ENCODE measurements around the gene HIVEP1.

The HIVEP1 gene

DNA sequence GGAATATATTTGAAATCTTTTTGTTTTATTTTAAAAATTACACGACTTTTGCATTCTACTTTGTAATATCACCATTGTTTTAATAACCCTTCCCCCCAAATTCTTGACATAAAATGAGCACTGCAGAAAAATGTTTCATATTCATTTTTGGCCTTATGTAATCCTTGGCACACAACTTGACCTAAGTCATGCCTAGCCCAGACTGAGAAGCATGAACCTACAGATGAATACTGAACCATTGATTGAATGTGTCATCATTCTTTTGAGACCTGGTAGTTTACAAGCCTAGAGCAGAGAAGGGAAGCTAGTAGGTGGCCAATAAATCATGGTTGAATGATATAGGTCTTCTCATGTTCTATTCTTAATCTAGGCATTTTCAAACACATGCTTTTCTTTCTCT, 188.6 kb downstream of the HIVEP1 start:
- no peak for ATAC-seq
- no peak for TF ChIP-seq OSR1 (CRISPR knock-in tag; IDR thresholded peaks at IDR 0.05)
- TF ChIP-seq, protein P1, sequence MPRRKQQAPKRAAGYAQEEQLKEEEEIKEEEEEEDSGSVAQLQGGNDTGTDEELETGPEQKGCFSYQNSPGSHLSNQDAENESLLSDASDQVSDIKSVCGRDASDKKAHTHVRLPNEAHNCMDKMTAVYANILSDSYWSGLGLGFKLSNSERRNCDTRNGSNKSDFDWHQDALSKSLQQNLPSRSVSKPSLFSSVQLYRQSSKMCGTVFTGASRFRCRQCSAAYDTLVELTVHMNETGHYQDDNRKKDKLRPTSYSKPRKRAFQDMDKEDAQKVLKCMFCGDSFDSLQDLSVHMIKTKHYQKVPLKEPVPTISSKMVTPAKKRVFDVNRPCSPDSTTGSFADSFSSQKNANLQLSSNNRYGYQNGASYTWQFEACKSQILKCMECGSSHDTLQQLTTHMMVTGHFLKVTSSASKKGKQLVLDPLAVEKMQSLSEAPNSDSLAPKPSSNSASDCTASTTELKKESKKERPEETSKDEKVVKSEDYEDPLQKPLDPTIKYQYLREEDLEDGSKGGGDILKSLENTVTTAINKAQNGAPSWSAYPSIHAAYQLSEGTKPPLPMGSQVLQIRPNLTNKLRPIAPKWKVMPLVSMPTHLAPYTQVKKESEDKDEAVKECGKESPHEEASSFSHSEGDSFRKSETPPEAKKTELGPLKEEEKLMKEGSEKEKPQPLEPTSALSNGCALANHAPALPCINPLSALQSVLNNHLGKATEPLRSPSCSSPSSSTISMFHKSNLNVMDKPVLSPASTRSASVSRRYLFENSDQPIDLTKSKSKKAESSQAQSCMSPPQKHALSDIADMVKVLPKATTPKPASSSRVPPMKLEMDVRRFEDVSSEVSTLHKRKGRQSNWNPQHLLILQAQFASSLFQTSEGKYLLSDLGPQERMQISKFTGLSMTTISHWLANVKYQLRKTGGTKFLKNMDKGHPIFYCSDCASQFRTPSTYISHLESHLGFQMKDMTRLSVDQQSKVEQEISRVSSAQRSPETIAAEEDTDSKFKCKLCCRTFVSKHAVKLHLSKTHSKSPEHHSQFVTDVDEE (CRISPR knock-in tag; IDR thresholded peaks at IDR 0.05): no peak
- TF ChIP-seq, protein P2, sequence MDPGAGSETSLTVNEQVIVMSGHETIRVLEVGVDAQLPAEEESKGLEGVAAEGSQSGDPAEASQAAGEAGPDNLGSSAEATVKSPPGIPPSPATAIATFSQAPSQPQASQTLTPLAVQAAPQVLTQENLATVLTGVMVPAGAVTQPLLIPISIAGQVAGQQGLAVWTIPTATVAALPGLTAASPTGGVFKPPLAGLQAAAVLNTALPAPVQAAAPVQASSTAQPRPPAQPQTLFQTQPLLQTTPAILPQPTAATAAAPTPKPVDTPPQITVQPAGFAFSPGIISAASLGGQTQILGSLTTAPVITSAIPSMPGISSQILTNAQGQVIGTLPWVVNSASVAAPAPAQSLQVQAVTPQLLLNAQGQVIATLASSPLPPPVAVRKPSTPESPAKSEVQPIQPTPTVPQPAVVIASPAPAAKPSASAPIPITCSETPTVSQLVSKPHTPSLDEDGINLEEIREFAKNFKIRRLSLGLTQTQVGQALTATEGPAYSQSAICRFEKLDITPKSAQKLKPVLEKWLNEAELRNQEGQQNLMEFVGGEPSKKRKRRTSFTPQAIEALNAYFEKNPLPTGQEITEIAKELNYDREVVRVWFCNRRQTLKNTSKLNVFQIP (CRISPR knock-in tag; IDR thresholded peaks at IDR 0.05; ENCODE audit: borderline replicate concordance, low read depth): no peak
- no peak for TF ChIP-seq PPARA (CRISPR knock-in tag; IDR thresholded peaks at IDR 0.05; ENCODE audit: borderline replicate concordance)
- no peak for TF ChIP-seq SNAI2 (CRISPR knock-in tag; IDR thresholded peaks at IDR 0.05)
- TF ChIP-seq, protein P3, sequence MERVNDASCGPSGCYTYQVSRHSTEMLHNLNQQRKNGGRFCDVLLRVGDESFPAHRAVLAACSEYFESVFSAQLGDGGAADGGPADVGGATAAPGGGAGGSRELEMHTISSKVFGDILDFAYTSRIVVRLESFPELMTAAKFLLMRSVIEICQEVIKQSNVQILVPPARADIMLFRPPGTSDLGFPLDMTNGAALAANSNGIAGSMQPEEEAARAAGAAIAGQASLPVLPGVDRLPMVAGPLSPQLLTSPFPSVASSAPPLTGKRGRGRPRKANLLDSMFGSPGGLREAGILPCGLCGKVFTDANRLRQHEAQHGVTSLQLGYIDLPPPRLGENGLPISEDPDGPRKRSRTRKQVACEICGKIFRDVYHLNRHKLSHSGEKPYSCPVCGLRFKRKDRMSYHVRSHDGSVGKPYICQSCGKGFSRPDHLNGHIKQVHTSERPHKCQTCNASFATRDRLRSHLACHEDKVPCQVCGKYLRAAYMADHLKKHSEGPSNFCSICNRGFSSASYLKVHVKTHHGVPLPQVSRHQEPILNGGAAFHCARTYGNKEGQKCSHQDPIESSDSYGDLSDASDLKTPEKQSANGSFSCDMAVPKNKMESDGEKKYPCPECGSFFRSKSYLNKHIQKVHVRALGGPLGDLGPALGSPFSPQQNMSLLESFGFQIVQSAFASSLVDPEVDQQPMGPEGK (CRISPR knock-in tag; IDR thresholded peaks at IDR 0.05; ENCODE audit: borderline replicate concordance): no peak
- no peak for TF ChIP-seq ZFP30 (CRISPR knock-in tag; IDR thresholded peaks at IDR 0.05)

DNA sequence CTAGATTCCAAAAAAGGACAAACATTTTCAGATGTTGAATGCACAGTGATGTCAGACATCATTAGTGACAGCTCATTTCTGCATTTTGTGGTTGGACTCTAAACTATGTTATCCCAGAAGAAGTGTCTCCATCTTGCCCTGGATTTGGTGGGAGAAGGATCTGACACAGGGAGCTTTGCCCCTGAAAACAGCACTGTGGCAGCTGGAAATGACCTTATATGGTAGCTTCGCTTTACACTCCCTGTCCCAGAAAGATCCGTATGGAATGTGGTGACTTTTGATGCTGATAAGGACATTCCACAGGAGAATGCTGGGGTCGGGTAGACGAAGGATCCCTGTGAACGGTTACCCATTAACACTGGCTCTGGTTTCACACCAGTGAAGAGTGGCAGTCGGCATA, 190.9 kb downstream of the HIVEP1 start:
- ATAC-seq: no peak
- TF ChIP-seq OSR1 (CRISPR knock-in tag; IDR thresholded peaks at IDR 0.05): no peak
- no peak for TF ChIP-seq SNAI2 (CRISPR knock-in tag; IDR thresholded peaks at IDR 0.05)
- TF ChIP-seq, protein P4, sequence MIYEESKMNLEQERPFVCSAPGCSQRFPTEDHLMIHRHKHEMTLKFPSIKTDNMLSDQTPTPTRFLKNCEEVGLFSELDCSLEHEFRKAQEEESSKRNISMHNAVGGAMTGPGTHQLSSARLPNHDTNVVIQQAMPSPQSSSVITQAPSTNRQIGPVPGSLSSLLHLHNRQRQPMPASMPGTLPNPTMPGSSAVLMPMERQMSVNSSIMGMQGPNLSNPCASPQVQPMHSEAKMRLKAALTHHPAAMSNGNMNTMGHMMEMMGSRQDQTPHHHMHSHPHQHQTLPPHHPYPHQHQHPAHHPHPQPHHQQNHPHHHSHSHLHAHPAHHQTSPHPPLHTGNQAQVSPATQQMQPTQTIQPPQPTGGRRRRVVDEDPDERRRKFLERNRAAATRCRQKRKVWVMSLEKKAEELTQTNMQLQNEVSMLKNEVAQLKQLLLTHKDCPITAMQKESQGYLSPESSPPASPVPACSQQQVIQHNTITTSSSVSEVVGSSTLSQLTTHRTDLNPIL (CRISPR knock-in tag; IDR thresholded peaks at IDR 0.05; ENCODE audit: low read depth): no peak
- no peak for TF ChIP-seq BACH2 (CRISPR knock-in tag; IDR thresholded peaks at IDR 0.05; ENCODE audit: borderline replicate concordance)
- no peak for TF ChIP-seq ZC3H10 (CRISPR knock-in tag; IDR thresholded peaks at IDR 0.05)

DNA sequence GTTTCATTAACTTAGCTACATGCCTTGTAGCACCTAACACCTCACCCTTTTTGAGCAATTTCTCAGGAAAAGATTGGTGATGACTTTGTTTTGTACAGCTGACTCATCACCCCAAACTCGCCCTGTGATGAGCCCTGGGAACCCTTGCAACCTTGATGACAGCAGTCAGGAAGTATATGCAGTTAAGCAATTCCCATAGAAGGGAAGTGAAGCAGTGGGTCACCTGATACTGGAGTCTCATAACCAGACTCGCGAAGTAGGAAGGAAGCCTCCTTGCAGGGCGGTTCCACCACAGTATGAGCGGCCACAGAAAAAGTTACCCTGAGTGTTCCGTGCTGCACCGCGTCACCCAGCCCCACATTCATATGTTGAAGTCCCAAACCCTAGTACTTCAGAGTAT, 196.1 kb downstream of the HIVEP1 start:
- TF ChIP-seq, protein P3 (CRISPR knock-in tag; IDR thresholded peaks at IDR 0.05; ENCODE audit: borderline replicate concordance): no peak
- TF ChIP-seq ZC3H10 (CRISPR knock-in tag; IDR thresholded peaks at IDR 0.05) (no peak), ARNTL (CRISPR knock-in tag; IDR thresholded peaks at IDR 0.05; ENCODE audit: borderline replicate concordance, low read depth) (no peak), ISL1 (CRISPR knock-in tag; IDR thresholded peaks at IDR 0.05) (no peak), ZNF70 (CRISPR knock-in tag; IDR thresholded peaks at IDR 0.05) (no peak), ZFP30 (CRISPR knock-in tag; IDR thresholded peaks at IDR 0.05) (no peak), GLIS3 (CRISPR knock-in tag; IDR thresholded peaks at IDR 0.05) (no peak), PPARA (CRISPR knock-in tag; IDR thresholded peaks at IDR 0.05; ENCODE audit: borderline replicate concordance) (no peak), CSDC2 (CRISPR knock-in tag; IDR thresholded peaks at IDR 0.05) (no peak), RARB (CRISPR knock-in tag; IDR thresholded peaks at IDR 0.05) (no peak), ZNF565 (CRISPR knock-in tag; conservative IDR thresholded peaks at IDR 0.05; ENCODE audit: low read depth) (no peak), BACH2 (CRISPR knock-in tag; IDR thresholded peaks at IDR 0.05; ENCODE audit: borderline replicate concordance) (no peak), SNAI2 (CRISPR knock-in tag; IDR thresholded peaks at IDR 0.05) (no peak), ZNF8 (CRISPR knock-in tag; IDR thresholded peaks at IDR 0.05) (no peak)
- TF ChIP-seq, protein P1 (CRISPR knock-in tag; IDR thresholded peaks at IDR 0.05): no peak
- TF ChIP-seq, protein P4 (CRISPR knock-in tag; IDR thresholded peaks at IDR 0.05; ENCODE audit: low read depth): no peak
- no peak for ATAC-seq
